Transverse colon (tissue), 4 donors: ENCODE measurements around the gene RIPOR1. TPM values are rescaled to one million over a fixed set of nuclear protein-coding genes. Genes with fewer than 3 reads are reported as not detected.

Source experiments
- DNase-seq: peaks from one replicate; pipeline ENCODE4 v3.0.0-alpha.2; 2019
- H3K27ac ChIP-seq, 4 donors: fragments of 200-600 bp; sonication (generic); 2 replicates each; pipeline ENCODE4 v1.5.1; 2016 to 2018; ENCODE audit warnings: inconsistent platforms in 4 of 4
- H3K27me3 ChIP-seq: fragments of 200-600 bp; sonication (generic); 2 replicates; pipeline ENCODE4 v1.5.1; 2017; ENCODE audit warnings: inconsistent platforms
- H3K36me3 ChIP-seq, 4 donors: fragments of 200-600 bp; sonication (generic); 2 replicates each; pipeline ENCODE4 v1.5.1; 2017 to 2019; ENCODE audit warnings: inconsistent platforms in 4 of 4
- H3K4me1 ChIP-seq, 4 donors: fragments of 200-600 bp; sonication (generic); 2 replicates each; pipeline ENCODE4 v1.5.1; 2017 to 2020; ENCODE audit warnings: inconsistent platforms in 4 of 4
- H3K4me3 ChIP-seq, 4 donors: fragments of 200-600 bp; sonication (generic); 1 replicate in 1 of 4; 2 replicates in 3 of 4; pipeline versions ENCODE4 v1.5.1 to v1.6.1; 2017 to 2019; ENCODE audit warnings: inconsistent platforms in 4 of 4
- H3K9me3 ChIP-seq, 2 donors: fragments of 200-600 bp; sonication (generic); 2 replicates each; pipeline ENCODE4 v1.5.1; 2017 to 2019; ENCODE audit warnings: inconsistent platforms in 2 of 2
- EP300 ChIP-seq: sonication (generic); formaldehyde crosslinking; IDR thresholded peaks from one replicate; pipeline ENCODE4 v1.6.1; 2017; ENCODE audit warnings: antibody characterized with exemption, low read depth
- POLR2A ChIP-seq: fragments of 450-650 bp; IDR thresholded peaks from one replicate; pipeline ENCODE4 v1.6.1; 2016; ENCODE audit warnings: antibody characterized with exemption, mild to moderate bottlenecking, moderate library complexity
- POLR2AphosphoS5 ChIP-seq, 3 donors: sonication (generic); formaldehyde crosslinking; IDR thresholded peaks; one replicate each; pipeline ENCODE4 v1.6.1; 2016; ENCODE audit warnings: antibody characterized with exemption in 3 of 3
- WGBS, 2 donors: methylation state at CpG; one replicate each; pipeline ENCODE4 v1.1.5; 2018; ENCODE audit warnings: low coverage in 1 of 2; 5-methylcytosine and 5-hydroxymethylcytosine counted together
- in situ Hi-C, 4 donors: fragments of 200-750 bp; cut with MboI; loops; one replicate each; pipeline versions ENCODE4 v1.15.0 to v1.15.1; 2017; ENCODE audit warnings: low sequenced_read_pairs in 3 of 4, low pct_ligation_motif_present in 1 of 4, low pct_unique_long_range_greater_than_20kb in 1 of 4
- intact Hi-C: fragments of 100-400 bp; cut with DNase I; formaldehyde crosslinking; loops from one replicate; pipeline ENCODE4 v1.15.1; 2023; ENCODE audit warnings: low total_unique reads
- total RNA-seq, 4 donors: library from RNA; depleted of rRNA; stranded (reverse); fragments of >200 nt; gene quantifications; one replicate each; pipeline ENCODE4 v1.1.0, GENCODE V29; 2016
- TF ChIP-seq, protein P1 (sequence below), 5 experiments: fragments of 200-600 bp in 3 of 5; fragments of 450-650 bp in 2 of 5; sonication (generic) in 3 of 5; IDR thresholded peaks; 1 replicate in 2 of 5; 2 replicates in 3 of 5; pipeline ENCODE4 v1.5.1; 2016 to 2017; ENCODE audit warnings: antibody characterized with exemption in 5 of 5, inconsistent platforms in 3 of 5, mild to moderate bottlenecking in 2 of 5, moderate library complexity in 1 of 5

Gene RIPOR1
- total RNA-seq, 4 donors from 2014 or later: 11.2 to 141 (median 24.1) TPM

- no peak overlapping the region for H3K4me3 ChIP-seq
- H3K27me3 ChIP-seq: no peaks in the 10 kb centered on the region
- TF ChIP-seq POLR2A: no peak
- no peak for TF ChIP-seq EP300
- TF ChIP-seq POLR2AphosphoS5 (IDR thresholded peaks at IDR 0.05): no peak
- TF ChIP-seq, protein P1, sequence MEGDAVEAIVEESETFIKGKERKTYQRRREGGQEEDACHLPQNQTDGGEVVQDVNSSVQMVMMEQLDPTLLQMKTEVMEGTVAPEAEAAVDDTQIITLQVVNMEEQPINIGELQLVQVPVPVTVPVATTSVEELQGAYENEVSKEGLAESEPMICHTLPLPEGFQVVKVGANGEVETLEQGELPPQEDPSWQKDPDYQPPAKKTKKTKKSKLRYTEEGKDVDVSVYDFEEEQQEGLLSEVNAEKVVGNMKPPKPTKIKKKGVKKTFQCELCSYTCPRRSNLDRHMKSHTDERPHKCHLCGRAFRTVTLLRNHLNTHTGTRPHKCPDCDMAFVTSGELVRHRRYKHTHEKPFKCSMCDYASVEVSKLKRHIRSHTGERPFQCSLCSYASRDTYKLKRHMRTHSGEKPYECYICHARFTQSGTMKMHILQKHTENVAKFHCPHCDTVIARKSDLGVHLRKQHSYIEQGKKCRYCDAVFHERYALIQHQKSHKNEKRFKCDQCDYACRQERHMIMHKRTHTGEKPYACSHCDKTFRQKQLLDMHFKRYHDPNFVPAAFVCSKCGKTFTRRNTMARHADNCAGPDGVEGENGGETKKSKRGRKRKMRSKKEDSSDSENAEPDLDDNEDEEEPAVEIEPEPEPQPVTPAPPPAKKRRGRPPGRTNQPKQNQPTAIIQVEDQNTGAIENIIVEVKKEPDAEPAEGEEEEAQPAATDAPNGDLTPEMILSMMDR (IDR thresholded peaks at IDR 0.05): no peak
- no peak for DNase-seq
- peaks cover 0 to 13% (median 6%) of the 10 kb centered on the region in 4 donors for H3K36me3 ChIP-seq
- no peaks in the 10 kb centered on the region for H3K9me3 ChIP-seq
- WGBS, 2 donors: 58 to 78% methylated on average over 3 to 4 of the region's 4 CpGs
- intact Hi-C loops (no loop called here), in situ Hi-C loops (loop anchor here in 3 of 4 donors (10.0 to 25.0 kb wide), 2 partner anchors 63 to 90 kb away; partner anchors contain the start of genes ACD (in 2 of the 3), C16orf86 (in 2 of the 3), ENKD1 (in 2 of the 3) and PARD6A (in 2 of the 3))
- H3K4me1 ChIP-seq: peaks cover 0 to under 1% (median 0%) of the 10 kb centered on the region in 4 donors
- H3K27ac ChIP-seq: no peak overlapping the region
Measured at GRCh38 chr16:67571981-67572431, 43.4 kb downstream of the RIPOR1 start.

- no peaks in the 10 kb centered on the region for H3K9me3 ChIP-seq
- no peak overlapping the region for H3K27ac ChIP-seq
- no peak overlapping the region for H3K4me3 ChIP-seq
- in situ Hi-C loops (loop anchor here in 1 of 4 donors (10.0 kb wide), 1 partner anchor 55 kb away; no protein-coding TSS in a partner anchor), intact Hi-C loops (no loop called here)
- no peaks in the 10 kb centered on the region for H3K27me3 ChIP-seq
- no peaks in the 10 kb centered on the region for H3K4me1 ChIP-seq
- no peak for DNase-seq
- TF ChIP-seq POLR2AphosphoS5 (IDR thresholded peaks at IDR 0.05) (no peak), EP300 (no peak), POLR2A (no peak)
- TF ChIP-seq, protein P1 (IDR thresholded peaks at IDR 0.05): no peak
- no peaks in the 10 kb centered on the region for H3K36me3 ChIP-seq
- WGBS, 2 donors: 73 to 86% methylated on average over 4 of the region's 4 CpGs
Measured at GRCh38 chr16:67579686-67580085, 51.1 kb downstream of the RIPOR1 start.

DNA sequence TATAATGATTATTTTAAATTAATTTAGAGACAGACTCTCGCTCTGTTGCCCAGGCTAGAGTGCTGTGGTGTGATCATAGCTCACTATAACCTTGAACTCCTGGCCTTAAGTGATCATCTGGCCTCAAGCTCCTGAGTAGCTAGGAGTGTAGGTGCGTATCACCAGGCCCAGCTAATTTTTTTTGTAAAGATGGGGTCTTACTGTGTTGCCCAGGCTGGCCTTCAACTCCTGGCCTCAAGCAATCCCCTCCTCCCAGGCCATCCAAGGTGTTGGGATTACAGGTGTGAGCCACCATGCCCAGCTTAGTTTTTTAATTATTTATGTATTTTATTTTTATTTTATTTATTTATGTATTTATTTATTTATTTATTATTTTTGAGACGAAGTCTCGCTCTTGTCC is 51.6 kb downstream of the RIPOR1 start:
- Histone ChIP-seq H3K27ac (no peak overlapping the region), H3K27me3 (no peaks in the 10 kb centered on the region), H3K4me3 (no peak overlapping the region), H3K9me3 (no peaks in the 10 kb centered on the region), H3K36me3 (no peaks in the 10 kb centered on the region), H3K4me1 (no peaks in the 10 kb centered on the region)
- TF ChIP-seq EP300: no peak
- no peak for TF ChIP-seq POLR2AphosphoS5 (IDR thresholded peaks at IDR 0.05)
- TF ChIP-seq, protein P1 (IDR thresholded peaks at IDR 0.05): no peak
- TF ChIP-seq POLR2A: no peak
- intact Hi-C loops (no loop called here), in situ Hi-C loops (no loop called here)
- no peak for DNase-seq
- WGBS, 2 donors: 97 to 100% methylated on average over 2 to 4 of the region's 4 CpGs

- DNase-seq: no peak
- H3K9me3 ChIP-seq: no peaks in the 10 kb centered on the region
- 91% methylated on average over 4 of the region's 4 CpGs; no CpG with 5 or more reads in 1 of the 2 donors for WGBS, 2 donors
- intact Hi-C loops (no loop called here), in situ Hi-C loops (no loop called here)
- no peak overlapping the region for H3K27ac ChIP-seq
- no peaks in the 10 kb centered on the region for H3K4me1 ChIP-seq
- H3K27me3 ChIP-seq: no peaks in the 10 kb centered on the region
- no peak overlapping the region for H3K4me3 ChIP-seq
- H3K36me3 ChIP-seq: peaks cover 0 to 9% (median 0%) of the 10 kb centered on the region in 4 donors
- TF ChIP-seq POLR2AphosphoS5 (IDR thresholded peaks at IDR 0.05): no peak
- no peak for TF ChIP-seq EP300
- no peak for TF ChIP-seq POLR2A
- TF ChIP-seq, protein P1 (IDR thresholded peaks at IDR 0.05): no peak
Measured at GRCh38 chr16:67593288-67593687, 64.7 kb downstream of the RIPOR1 start.
